ENCODE results near the gene ZFHX3.

DNA sequence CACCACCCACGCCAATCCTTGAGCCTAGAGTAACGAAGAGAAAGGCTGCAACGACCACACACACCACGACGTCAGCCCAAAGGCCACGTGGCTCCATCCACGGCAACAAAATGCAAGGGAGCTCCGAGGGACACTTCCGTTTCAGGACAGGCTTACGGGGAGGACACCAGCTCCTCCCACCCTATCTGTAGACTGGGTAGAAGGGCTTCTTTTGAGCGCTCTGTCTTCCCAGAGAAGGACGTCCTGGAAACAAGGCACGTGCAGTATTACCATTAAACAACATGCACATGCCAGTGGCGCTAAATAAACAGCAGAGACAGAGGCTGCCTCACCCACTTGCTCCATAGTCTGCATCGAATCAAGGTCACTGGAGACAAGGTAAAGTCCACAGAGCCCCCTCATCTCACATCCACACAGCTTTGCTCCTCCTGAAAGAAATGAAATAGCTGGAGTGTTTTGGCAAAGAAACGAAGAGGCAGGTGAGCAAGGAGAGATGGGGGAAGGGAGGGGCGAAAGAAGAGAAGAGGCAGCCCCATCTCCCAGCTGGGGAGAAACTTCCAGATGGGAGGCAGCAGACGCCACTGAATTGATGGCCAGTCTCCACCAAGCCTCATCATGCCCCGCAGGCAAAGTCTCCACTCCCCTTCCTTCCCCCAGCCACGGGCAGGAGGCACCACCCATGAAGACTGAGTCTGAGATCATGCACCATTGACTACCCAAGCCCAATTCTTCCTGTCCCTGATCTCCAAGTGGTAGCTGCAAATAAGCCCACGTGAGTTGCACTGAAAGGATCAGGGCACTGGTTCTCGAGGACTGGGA is 24.0 kb downstream of the ZFHX3 start:
- TF ChIP-seq GABPA (IDR thresholded peaks at IDR 0.05 in 1 of 2, conservative IDR thresholded peaks at IDR 0.05 in 1 of 2) (no peak), TAF1 (conservative IDR thresholded peaks at IDR 0.05) (no peak), JUND (IDR thresholded peaks at IDR 0.05) (no peak), SP1 (IDR thresholded peaks at IDR 0.05) (no peak)
- TF ChIP-seq, protein P1, sequence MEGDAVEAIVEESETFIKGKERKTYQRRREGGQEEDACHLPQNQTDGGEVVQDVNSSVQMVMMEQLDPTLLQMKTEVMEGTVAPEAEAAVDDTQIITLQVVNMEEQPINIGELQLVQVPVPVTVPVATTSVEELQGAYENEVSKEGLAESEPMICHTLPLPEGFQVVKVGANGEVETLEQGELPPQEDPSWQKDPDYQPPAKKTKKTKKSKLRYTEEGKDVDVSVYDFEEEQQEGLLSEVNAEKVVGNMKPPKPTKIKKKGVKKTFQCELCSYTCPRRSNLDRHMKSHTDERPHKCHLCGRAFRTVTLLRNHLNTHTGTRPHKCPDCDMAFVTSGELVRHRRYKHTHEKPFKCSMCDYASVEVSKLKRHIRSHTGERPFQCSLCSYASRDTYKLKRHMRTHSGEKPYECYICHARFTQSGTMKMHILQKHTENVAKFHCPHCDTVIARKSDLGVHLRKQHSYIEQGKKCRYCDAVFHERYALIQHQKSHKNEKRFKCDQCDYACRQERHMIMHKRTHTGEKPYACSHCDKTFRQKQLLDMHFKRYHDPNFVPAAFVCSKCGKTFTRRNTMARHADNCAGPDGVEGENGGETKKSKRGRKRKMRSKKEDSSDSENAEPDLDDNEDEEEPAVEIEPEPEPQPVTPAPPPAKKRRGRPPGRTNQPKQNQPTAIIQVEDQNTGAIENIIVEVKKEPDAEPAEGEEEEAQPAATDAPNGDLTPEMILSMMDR (IDR thresholded peaks at IDR 0.05; ENCODE audit: low read depth, low read length, missing input control) = no peak
- TF ChIP-seq, protein P2, sequence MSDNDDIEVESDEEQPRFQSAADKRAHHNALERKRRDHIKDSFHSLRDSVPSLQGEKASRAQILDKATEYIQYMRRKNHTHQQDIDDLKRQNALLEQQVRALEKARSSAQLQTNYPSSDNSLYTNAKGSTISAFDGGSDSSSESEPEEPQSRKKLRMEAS (IDR thresholded peaks at IDR 0.05) = no peak

Measured in liver (tissue), 3 donors.